Measurements from ENCODE around the gene ADGRG7.

DNA sequence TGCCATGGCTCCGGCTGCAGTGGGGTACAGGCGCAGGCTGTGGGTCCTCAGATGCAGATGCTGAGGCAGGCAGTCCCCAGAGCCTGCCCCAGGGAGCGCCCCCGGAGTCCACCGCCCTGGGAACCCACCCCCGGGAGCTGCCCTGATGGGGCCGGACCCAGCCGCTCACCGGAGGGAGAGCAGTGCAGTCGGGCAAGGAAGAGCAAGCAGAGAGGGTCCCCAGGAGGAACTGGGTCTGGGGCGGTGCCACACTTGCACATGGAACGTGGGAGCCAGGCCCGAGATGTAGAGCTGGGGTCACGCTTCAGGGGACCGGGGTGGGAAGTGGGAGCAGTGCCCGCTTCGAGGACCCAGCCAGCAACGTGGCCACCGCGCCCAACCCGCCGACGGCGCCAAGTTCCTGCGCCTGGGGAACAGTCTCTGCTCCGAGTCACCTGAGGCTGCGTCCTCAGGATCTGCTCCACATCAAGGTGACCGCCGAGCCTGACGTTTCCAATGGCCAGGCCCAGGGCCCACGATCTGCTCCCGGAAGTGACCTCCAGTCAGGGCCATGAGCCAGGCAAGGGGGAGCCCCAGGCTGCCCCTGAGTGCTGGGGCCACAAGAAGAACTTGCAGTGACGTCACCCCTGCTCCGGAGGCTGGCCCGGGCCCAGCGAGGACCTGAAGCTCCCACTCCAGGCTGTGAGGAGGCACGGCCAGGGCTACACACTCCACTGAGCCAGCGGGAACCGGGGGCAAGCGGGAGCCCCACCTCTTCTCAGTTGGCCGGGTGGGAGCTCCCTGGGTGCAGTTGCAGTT lies 72.9 kb downstream of the ADGRG7 start:
- TF ChIP-seq, protein P1, sequence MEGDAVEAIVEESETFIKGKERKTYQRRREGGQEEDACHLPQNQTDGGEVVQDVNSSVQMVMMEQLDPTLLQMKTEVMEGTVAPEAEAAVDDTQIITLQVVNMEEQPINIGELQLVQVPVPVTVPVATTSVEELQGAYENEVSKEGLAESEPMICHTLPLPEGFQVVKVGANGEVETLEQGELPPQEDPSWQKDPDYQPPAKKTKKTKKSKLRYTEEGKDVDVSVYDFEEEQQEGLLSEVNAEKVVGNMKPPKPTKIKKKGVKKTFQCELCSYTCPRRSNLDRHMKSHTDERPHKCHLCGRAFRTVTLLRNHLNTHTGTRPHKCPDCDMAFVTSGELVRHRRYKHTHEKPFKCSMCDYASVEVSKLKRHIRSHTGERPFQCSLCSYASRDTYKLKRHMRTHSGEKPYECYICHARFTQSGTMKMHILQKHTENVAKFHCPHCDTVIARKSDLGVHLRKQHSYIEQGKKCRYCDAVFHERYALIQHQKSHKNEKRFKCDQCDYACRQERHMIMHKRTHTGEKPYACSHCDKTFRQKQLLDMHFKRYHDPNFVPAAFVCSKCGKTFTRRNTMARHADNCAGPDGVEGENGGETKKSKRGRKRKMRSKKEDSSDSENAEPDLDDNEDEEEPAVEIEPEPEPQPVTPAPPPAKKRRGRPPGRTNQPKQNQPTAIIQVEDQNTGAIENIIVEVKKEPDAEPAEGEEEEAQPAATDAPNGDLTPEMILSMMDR (IDR thresholded peaks at IDR 0.05; ENCODE audit: low read depth, low read length, missing input control), result no peak
- no peak for TF ChIP-seq EGR1 (IDR thresholded peaks at IDR 0.05; ENCODE audit: low read depth in 2 of 2)

Measured in liver (tissue), 3 donors.